ENCODE measurements around the gene CERS3. TPM values are rescaled to one million over a fixed set of nuclear protein-coding genes. Genes with fewer than 3 reads are reported as not detected.

The CERS3 gene
- total and polyA plus RNA-seq, 2 of the 4 experiments (the other 2 are of a cell fraction), result not detected

DNA sequence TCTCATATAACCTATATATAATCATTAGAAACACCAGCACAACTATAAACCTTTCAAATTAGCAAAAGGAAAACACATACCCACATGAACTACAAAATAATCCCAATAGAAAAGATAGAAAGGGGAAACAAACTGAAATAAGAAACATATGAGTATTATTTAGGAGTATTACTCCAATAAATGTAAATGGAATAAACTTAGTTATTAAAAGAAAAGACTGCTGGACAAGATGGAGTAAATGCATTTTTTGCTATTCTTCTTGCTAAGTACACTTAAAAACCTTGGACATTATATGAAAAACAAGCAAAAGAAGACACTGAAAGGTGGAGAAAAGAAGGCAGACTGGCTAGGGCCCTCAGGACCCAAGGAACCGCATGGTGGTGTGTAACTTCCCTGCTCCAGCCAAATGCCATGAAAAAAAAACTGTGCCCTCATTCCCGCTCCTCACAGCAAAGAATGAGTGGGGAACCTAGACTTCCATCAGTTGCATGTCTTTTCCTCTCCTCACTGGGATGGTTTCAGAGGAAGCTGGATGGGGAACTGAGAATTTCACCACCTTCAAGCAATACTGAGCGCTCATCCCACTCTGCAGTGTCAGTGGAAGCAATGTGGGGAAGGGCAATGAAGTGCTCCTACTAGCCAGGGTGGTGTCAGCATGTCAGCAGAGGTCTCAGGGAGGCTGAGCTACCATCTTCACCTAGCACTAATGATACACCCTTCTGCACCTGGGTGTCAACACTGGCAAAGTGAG is 143.3 kb downstream of the CERS3 start:
- H2BK20ac ChIP-seq (ENCODE audit: low read depth, low read length), result no peak overlapping the region
- H4K8ac ChIP-seq (ENCODE audit: low read depth in 2 of 2, low read length in 2 of 2), result no peak overlapping the region
- no peaks in the 10 kb centered on the region for H3K9me1 ChIP-seq (ENCODE audit: insufficient read depth, low read length)
- BruUV-seq (replicated peaks), result no TSS peak
- ChIA-PET CTCF (no interaction called here), POLR2A (ENCODE audit: unreplicated experiment) (no interaction called here)
- dilution Hi-C loops (cut with HindIII; ENCODE audit: low sequenced_read_pairs, unreplicated experiment), result no loop called here
- no peaks in the 10 kb centered on the region for H3K79me1 ChIP-seq (ENCODE audit: low read depth in 1 of 2, low read length in 2 of 2)
- H2AK5ac ChIP-seq (ENCODE audit: low read depth, low read length), result no peak overlapping the region
- H3K14ac ChIP-seq (replicated peaks; ENCODE audit: low read depth, low read length), result no peak overlapping the region
- H3K56ac ChIP-seq (ENCODE audit: extremely low read depth, insufficient read depth, low read length), result no peak overlapping the region
- no peak for TF ChIP-seq MAFK (IDR thresholded peaks at IDR 0.05; ENCODE audit: low read depth, low read length)
- TF ChIP-seq, protein P1, sequence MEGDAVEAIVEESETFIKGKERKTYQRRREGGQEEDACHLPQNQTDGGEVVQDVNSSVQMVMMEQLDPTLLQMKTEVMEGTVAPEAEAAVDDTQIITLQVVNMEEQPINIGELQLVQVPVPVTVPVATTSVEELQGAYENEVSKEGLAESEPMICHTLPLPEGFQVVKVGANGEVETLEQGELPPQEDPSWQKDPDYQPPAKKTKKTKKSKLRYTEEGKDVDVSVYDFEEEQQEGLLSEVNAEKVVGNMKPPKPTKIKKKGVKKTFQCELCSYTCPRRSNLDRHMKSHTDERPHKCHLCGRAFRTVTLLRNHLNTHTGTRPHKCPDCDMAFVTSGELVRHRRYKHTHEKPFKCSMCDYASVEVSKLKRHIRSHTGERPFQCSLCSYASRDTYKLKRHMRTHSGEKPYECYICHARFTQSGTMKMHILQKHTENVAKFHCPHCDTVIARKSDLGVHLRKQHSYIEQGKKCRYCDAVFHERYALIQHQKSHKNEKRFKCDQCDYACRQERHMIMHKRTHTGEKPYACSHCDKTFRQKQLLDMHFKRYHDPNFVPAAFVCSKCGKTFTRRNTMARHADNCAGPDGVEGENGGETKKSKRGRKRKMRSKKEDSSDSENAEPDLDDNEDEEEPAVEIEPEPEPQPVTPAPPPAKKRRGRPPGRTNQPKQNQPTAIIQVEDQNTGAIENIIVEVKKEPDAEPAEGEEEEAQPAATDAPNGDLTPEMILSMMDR (conservative IDR thresholded peaks at IDR 0.05; ENCODE audit: low read depth, low read length), result no peak
- TF ChIP-seq RCOR1 (IDR thresholded peaks at IDR 0.05; ENCODE audit: insufficient replicate concordance, low read length), result no peak
- TF ChIP-seq, protein P2, sequence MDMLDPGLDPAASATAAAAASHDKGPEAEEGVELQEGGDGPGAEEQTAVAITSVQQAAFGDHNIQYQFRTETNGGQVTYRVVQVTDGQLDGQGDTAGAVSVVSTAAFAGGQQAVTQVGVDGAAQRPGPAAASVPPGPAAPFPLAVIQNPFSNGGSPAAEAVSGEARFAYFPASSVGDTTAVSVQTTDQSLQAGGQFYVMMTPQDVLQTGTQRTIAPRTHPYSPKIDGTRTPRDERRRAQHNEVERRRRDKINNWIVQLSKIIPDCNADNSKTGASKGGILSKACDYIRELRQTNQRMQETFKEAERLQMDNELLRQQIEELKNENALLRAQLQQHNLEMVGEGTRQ (IDR thresholded peaks at IDR 0.05; ENCODE audit: low read depth, low read length), result no peak
- TF ChIP-seq RAD21 (IDR thresholded peaks at IDR 0.05; ENCODE audit: low read length), result no peak
- no peak for TF ChIP-seq POLR2A (IDR thresholded peaks at IDR 0.05; ENCODE audit: low read depth, low read length)
- no peak for TF ChIP-seq RFX5 (IDR thresholded peaks at IDR 0.05; ENCODE audit: low read depth, low read length)
- H2AFZ ChIP-seq (replicated peaks; ENCODE audit: low read length, poor library complexity), result no peak overlapping the region
- no peak overlapping the region for H2BK120ac ChIP-seq (ENCODE audit: low read depth, low read length)
- no peak overlapping the region for H3K27ac ChIP-seq (ENCODE audit: insufficient read depth, low read length)
- DNase-seq, result no peak
- no peak overlapping the region for H2BK15ac ChIP-seq (ENCODE audit: low read depth, low read length)
- intact Hi-C loops (cut with micrococcal nuclease), result no loop called here
- H4K5ac ChIP-seq (ENCODE audit: low read depth, low read length), result no peak overlapping the region
- no CpG with 5 or more reads among the region's 3 CpGs for WGBS, 2 experiments (ENCODE audit: extremely low coverage in 2 of 2, insufficient read length in 1 of 2)
- no peaks in the 10 kb centered on the region for H3K4me1 ChIP-seq (ENCODE audit: control insufficient read depth, insufficient read depth, low read length)
- H2AK9ac ChIP-seq (replicated peaks; ENCODE audit: low read depth, low read length, poor library complexity), result no peak overlapping the region
- in situ Hi-C loops (cut with MboI; ENCODE audit: low sequenced_read_pairs), result no loop called here
- no peak overlapping the region for H3K4me2 ChIP-seq (ENCODE audit: low read depth, low read length)
- no peak overlapping the region for H3K18ac ChIP-seq (ENCODE audit: low read depth, low read length)
- no peak overlapping the region for H4K91ac ChIP-seq (ENCODE audit: insufficient read depth, low read depth, low read length)
- H3K9ac ChIP-seq (ENCODE audit: low read depth, low read length), result no peak overlapping the region
- no peaks in the 10 kb centered on the region for H3K27me3 ChIP-seq (ENCODE audit: control insufficient read depth, insufficient read depth, low read length)
- no peak overlapping the region for H3K23ac ChIP-seq (ENCODE audit: low read depth, low read length)
- H4K20me1 ChIP-seq (ENCODE audit: insufficient read depth, low read length), result no peaks in the 10 kb centered on the region
- no peak overlapping the region for H3K4ac ChIP-seq (ENCODE audit: low read depth, low read length)
- H3K36me3 ChIP-seq (ENCODE audit: control insufficient read depth, insufficient read depth, low read length), result no peaks in the 10 kb centered on the region
- ATAC-seq (ENCODE audit: low read depth), result no peak
- no peak overlapping the region for H3K4me3 ChIP-seq (ENCODE audit: insufficient read depth, low read depth, low read length)
- peaks cover 33% of the 10 kb centered on the region for H3K9me3 ChIP-seq (ENCODE audit: control insufficient read depth, insufficient read depth, low read length)
- H2BK5ac ChIP-seq (ENCODE audit: low read depth, low read length, poor library complexity, severe bottlenecking), result no peak overlapping the region
